HG03457 (cell line): Measurements from ENCODE around the gene PIP4K2A.
"Not testable (repeated sequence)": the region's sequence is repeated elsewhere in the genome, so short reads cannot be mapped to it uniquely, and the experiment has no call there.

Source experiments
- ATAC-seq: cut with Tn5 transposase; IDR thresholded peaks from one replicate; pipeline ENCODE4 v1.9.1; 2021; ENCODE audit warnings: moderate number of reproducible peaks; ENCODE audit not compliant: unreplicated experiment

Gene PIP4K2A

DNA sequence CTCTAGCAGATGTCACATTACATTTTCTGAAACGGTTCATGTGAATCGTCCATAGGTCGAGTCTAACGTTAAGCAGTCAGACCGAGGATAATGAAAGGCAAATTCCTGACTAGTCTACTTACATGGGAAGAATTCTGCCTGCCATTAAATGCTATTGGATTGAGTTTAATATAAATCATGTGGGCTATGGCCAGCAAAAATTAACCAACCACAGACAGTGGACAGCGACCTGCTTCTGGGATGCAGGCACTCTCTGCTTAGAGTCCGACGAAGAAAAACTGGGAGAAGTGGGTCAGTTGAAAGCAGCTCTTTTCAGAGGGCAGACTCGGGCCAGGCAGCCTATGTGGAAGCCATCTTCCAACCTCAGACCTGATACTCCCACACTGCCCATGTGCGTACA is 16.6 kb downstream of the PIP4K2A start:
- no peak for ATAC-seq

DNA sequence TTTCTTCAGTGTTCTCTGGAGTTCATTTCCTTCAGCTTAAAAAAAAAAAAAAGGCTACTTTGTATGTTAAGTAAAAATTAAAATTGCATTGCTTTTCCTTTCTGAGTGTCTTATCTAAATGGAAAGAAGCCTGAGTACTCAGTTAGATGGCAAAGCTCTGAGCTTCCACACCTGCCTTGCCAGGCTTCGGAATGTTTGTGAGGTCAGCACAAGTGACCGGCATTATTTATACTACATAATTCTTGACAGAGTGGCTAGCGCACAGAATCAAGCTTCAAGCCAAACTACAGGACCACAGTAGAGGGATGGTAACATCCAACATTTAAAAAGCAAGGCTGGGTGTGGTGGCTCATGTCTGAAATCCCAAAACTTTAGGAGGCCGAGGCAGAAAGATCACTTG is 17.3 kb downstream of the PIP4K2A start:
- no peak for ATAC-seq

DNA sequence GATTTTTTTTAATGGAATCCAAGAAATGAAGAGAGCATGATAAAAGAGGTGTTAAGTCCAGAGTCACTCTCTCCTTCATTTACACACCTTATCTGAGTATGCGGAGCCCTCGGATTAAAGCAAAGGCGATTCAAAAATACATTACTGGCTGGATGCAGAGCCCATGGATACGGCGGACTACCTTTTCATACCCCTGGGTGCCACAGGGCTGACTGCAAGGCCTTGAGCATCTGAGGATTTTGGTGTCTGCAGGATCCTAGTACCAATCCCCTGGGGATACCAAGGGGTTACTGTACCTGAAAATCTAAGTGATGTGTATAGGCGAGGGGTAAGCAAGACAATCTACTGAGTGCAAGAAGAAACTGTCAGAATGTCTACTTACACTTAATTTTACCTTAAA is 20.5 kb downstream of the PIP4K2A start:
- no peak for ATAC-seq

DNA sequence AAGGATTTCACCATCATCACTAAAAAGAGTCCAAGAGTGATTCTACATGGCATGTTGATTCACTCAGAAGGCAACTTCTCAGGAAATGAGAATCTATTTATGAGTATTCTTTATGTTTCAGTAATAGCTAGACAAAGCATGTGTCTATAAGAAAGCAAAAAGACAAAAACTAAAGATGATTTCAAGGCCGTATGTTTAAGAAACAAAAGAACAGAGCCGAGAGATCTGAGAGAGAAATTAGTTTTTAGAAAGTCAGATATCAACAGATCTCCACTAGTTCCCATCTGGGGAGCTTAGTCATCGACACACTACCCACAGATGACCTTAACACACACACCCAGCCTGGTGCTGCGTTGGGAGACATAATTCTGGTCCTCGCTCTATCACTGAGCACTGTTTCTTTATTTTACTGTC is 21.0 kb downstream of the PIP4K2A start:
- no peak for ATAC-seq

DNA sequence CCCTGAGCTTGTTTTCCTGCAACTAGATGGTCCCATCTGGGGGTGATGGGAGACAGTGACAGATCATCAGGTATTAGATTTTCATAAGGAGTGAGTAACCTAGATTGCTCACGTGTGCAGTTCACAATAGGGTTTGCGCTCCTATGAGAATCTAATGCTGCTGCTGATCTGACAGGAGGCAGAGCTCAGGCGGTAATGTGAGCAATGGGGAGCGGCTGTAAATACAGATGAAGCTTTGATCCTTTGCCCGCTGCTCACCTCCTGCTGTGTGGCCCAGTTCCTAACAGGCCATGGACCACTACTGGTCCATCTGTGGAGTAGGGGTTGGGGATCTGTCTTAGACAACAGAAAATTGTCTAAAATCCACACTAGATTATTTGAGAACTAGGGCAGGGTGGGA is 22.3 kb downstream of the PIP4K2A start:
- ATAC-seq: not testable (repeated sequence)

DNA sequence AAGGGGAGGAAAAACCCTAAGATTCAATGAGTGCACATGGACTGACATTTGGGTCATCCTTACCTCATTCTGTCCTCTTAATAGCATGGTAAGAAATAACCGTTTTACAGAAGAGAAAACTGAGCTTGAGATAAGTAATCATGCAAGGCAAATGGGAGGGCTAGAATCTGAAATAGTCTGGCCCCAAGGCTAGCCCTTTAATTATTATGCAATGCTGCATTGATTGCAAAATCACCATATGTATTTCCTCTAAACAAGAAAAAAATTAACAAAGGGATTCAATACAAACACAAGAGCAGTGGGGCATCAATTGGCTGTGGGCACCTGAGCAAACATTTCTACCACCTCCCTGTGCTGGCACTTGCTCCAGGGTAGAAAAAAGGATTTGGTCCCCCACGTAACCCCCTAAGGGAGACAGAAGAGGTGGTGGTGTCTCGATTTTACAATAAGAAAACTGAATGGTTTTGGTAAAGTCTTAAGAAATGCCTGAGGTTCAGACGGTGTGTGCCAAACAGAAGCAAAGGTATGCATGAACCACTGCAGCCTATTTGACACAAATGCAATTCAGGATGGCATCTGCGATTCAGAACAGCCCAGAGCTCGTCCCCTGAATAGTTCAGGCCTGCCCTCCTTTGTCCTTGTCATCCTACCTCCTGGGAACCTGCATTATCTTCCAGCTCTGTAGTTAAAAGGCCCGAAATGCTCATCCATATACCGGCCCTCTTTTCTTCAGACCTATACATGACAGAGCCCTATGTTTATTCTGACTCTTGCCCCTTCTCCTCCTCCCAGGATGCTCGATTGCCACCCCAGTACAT is 23.6 kb downstream of the PIP4K2A start:
- peak; percentile 41 for ATAC-seq

DNA sequence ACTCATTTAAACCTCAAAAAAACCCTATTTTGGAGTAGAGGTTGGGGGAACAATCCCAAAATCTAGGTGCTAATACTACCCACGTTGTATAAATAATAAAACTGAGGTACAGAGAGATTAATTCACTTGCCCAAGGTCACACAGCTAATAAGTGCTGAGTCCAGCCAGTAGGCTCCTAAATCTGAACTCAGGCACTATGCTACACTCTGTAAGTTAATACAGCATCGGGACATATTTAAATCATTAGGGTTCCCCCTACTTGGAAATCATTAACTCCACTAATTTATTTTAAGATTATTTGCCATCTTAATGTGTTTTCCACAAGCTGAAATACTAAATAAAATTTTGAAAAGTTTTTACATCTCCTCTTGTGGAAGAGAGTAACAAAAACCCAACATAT is 24.2 kb downstream of the PIP4K2A start:
- ATAC-seq: peak; percentile 47

DNA sequence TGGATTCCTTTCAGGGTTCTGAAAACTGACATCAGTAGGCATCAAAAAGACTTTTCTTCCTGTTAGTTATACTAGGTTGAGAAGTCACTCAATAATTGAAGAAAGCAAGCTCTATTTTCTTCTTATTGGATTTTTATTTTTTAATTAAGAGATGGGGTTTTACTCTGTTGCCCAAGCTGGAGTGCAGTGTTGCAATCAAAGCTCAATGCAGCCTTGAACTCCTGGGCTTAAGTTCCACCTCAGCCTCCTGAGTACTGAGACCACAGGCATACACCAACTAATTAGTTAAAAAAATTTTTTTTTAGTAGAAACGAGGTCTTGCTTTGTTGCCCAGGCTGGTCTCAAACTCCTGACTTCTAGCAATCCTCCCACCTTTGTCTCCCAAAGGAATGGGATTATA is 28.0 kb downstream of the PIP4K2A start:
- ATAC-seq: no peak

DNA sequence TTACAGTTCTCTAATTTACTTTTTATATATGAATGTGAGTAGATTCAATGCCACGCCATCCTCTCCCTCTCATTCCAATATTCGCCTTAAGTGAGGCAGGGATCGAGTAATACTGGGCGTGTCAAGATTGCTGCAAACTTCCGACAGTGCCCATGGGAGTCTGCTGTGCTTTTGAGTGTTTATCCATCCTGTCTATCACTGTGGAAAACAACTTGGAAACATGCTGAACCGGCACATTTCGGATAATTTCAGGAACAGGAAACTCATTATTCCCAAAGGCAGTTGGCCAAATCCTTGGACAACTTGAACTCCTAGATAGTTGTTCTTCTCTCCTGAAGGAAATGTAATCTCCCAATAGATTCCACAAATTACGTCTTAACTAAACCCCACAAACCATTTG is 28.5 kb downstream of the PIP4K2A start:
- no peak for ATAC-seq

DNA sequence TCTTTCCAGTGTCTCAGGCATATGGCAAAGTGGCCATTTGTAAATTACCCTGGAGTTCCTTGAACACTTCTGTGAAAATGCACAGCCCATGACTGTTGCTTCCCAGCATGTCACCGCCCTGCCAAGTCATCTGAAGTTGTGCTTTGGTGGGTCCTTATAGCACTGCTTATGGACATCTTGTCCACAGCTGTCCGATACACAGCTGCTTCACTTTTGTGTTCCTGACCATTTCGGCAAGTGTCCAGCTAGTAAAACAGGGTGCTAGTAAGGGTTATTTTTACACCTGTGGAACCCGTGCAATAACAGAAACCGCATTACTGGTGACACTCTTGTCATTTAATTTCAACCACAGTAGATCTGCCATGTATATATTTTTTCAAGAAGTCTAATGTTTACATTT is 29.7 kb downstream of the PIP4K2A start:
- ATAC-seq: no peak

DNA sequence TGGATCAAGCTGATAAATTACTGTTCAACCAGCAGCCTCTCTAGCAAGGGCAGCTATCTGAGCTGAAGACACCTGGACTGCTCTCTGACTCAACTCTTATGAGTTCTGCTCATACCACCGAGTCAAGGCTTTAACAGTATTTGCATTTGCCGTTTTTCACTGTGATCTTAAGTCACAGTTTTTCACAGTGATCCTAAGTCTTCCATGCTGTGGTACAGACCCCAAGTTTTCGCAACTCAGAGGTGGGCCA is 31.3 kb downstream of the PIP4K2A start:
- peak; percentile 28 for ATAC-seq

DNA sequence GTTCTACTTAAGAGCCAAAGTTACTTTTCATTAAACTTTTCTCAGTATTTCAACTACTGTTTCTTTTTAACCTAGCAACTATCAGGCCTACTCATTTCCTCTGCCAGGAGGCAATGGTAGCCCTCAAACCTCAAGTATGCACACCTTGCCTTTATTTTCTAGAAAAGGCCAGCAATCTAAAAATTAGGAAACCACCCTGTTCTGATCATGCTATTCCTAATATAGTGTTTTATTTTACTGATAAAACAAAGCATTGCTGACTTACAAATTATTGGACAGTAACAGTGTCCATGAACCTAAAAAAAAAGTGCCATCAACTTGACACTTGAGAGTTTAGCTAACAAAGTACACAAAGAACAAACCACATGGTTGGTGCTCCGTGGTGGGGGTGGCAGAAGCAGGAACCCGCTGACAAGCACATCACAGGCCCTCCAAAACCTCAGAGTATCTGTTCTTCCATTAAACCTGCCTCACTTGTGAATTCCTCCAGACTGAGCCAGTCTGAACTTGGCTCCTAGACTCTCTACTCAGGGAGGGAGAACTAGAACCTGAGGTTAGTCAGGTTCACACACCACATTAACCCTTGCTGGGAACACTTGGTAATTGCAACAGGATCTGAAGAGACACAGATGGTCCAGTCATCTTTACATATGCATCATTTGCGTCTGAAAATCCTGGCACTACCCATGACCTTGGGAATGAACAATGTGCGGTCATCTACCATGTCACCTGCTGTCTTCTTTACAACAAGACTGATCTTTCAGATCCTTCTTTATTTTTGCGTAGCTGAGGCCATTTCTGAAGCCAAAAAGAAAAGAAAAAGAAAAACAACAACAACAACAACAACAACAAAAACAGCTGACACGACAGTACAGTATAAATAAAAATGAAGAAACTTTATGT is 31.9 kb downstream of the PIP4K2A start:
- ATAC-seq: no peak

DNA sequence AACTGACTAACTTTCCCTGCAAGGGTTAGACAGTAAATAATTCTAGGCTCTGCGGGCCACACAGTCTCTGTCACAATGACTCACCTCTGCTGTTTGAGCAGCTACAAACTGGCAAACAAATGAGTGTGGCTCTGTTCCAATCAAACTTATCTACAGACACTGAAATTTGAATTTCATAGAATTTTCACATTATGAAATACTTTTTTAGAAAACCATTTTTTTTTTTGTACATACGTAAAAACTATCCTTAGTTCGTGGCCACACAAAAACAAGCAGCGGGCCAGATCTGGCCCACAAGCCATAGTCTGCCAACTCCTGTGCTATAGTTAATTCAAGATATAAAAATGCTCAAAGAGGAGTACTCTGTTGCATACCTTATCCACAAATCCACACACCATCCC is 32.6 kb downstream of the PIP4K2A start:
- no peak for ATAC-seq

DNA sequence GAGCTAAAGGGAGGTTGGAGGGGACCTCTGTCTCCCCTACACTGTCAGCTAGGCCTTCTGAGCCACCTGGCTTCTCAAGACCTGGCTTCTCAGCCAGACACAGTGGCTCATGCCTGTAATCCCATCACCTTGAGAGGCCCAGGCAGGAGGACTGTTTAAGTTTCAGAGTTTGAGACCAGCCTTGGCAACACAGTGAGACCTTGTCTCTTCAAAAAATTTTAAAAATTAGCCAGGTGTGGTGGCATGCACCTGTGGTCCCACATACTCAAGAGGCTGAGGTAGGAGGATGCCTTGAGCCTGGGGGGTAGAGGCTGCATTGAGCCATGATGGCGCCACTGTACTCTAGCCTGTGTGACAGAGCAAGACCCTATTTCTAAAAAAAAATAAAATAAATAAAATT is 33.1 kb downstream of the PIP4K2A start:
- ATAC-seq: no peak

DNA sequence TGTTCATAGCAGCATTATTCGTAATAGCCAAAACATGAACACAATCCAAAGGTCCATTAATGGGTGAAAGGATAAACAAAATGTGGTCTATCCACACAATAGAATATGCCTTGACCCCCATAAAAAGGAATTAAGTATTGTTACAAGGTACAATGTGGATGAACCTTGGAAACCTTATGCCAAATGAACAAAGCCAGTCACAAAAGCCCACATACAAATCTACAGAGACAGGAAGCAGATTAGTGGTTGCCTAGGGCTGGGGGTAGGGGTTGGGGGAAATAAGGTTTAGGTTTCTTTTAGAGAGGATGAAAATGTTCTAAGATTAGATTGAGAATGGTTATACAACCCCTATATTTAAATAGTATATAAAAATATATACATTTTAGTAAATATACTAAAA is 34.8 kb downstream of the PIP4K2A start:
- ATAC-seq: no peak

DNA sequence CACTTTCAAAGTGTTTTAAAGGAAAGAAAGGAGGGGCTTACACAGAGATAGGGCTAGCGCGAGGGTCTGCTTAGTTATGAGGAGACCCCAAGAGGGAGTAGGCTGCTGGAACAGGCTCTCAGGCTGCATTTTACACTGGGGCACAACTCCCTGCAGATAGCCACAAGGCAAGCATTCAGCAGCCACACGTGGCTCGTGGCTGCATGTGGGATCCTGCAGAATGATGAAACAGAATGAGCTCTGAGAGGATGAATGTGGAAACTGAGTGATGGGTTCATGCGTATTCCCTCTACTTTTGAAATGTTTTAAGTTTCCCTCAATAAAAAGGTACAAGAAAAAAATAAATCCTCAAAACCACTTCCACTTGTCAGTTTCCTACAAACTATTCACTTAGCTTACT is 37.0 kb downstream of the PIP4K2A start:
- ATAC-seq: no peak

DNA sequence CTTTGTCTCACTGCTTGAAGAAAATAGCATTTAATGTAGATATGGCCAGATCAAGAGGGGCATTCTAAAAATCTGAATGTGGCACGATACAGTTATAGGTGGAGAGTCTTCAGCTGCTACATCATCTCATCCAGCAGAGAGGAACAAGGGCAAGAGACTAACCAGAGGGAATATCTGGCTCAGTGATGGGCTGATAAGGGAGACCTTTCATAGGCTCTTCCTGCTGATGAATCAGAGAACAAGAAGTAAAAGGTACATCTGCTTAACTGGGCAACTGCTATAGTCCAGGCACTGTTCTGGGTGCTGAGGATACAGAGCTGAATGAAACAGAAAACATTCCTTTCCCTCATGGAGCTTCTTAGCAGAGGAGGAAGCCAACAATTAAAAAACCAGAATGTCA is 37.9 kb downstream of the PIP4K2A start:
- no peak for ATAC-seq

DNA sequence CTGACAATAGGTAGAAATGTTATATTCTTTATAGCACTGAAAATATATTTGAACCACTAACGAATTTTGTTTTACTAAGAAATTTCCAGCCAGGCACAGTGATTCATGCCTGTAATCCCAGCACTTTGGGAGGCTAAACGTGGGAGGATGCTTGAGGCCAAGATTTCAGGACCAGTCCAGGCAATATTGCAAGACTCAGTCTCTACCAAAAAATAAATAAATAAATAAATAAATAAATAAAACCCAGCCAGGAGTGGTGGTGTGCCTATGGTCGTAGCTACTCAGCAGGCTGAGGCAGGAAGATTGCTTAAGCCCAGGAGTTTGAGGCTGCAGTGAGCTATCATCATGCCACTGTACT is 39.8 kb downstream of the PIP4K2A start:
- ATAC-seq: no peak

DNA sequence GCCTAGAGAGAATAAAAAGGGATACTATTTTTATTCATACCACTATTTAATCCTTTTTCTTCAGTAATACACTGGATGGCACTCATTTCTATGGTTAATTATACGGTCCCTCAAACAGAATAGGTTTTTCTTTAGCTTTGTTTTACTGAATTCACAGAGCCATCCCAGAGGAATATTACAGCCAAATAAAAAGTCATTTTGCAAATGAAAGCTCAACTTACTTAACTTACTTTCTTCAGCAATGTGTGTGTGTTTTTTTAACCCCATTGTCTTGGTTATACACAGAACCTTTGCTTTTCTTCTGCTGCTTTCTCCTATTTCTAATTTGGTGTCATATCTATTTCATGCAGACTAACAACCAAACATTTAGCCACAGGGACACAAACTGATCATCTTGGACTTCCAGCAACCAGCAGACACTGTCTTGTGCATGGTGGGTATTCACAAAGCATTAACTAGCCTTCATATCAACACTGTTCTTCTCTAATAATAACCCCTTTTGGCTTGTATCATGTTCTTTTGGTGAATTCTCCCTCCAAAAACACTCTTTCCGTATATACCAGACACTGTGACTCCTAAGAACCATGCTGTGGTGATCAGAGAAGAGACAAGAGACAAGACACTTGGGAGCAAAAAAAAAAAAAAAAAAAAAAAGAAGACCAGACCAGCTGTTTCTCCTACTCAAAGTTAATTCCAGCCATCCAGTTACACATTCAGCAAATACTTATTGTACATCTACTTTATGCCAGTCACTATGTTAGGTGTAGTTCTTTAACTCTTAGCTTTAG is 40.4 kb downstream of the PIP4K2A start:
- no peak for ATAC-seq

DNA sequence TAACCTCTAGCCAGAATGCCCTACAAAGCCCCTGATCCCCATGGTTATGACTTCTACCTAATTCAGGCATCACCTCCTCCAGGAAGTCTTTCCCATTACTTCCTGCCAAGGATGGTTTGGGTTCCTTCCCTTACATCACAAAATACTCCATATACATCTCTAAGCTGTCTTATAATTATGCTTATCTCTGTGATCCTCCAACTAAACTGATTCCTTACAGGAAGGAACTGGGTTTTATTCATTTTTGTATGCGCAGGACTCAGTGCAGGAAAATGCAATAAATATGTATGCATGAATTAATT is 41.3 kb downstream of the PIP4K2A start:
- ATAC-seq: no peak

DNA sequence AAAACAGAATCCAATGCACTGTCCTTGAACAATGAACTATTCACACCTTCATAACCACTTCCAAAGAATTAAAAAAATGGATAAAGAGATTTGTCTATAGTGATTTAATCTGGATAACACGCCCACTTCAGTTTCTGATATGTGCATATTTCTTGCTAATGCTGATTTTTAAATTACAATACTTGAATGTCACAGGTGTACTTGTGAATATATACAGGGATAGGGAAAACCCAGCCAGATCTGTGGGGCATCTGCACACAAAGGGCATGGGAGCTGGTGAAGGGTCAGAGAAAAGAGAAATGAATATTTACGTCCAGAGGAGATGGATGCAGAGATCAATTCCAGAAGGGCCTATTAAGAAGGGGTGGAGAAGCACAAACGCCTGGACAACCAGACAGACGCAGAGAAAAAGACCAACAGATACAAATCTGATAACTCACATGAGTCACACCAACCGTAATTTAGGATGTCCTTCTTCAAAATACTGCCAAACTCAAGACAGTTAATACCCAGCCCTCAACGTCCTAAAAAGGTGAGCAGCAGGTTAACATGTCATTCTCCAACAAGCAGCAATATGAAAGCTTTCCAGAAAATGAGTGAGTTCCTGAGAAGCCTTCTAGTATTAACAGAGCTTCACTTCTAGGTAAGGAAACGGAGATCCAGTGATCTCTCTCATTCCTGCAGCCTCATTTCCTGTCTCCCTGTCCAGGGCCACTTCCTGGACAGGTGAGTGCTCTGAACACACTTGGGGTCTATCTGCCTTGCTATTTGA is 41.9 kb downstream of the PIP4K2A start:
- no peak for ATAC-seq
